DND-41 (cell line): ENCODE results near the gene PGRMC2.

Source experiments
- ATAC-seq: fragments of 200-7000 bp; cut with Tn5 transposase; 3 replicates; pipeline ENCODE4 v1.9.1; 2021; ENCODE audit warnings: low read depth; ENCODE audit not compliant: insufficient read depth
- DNase-seq: peaks from one replicate; pipeline ENCODE4 v3.0.0-alpha.2; 2020
- H2AFZ ChIP-seq: 2 replicates; pipeline ENCODE4 v1.6.0; 2012; ENCODE audit warnings: low read depth, low read length
- H3K27ac ChIP-seq: 2 replicates; pipeline ENCODE4 v1.5.1; 2012; ENCODE audit warnings: low read length, inconsistent platforms
- H3K27me3 ChIP-seq: fragments of 200-600 bp; sonication (generic); 2 replicates; pipeline ENCODE4 v1.6.0; 2012; ENCODE audit warnings: low read length, mild to moderate bottlenecking, inconsistent platforms; ENCODE audit not compliant: insufficient read depth, poor library complexity
- H3K36me3 ChIP-seq: 2 replicates; pipeline ENCODE4 v1.5.1; 2012; ENCODE audit warnings: low read length, inconsistent platforms; ENCODE audit not compliant: insufficient read depth
- H3K4me1 ChIP-seq: 2 replicates; pipeline ENCODE4 v1.5.1; 2012; ENCODE audit warnings: mild to moderate bottlenecking, low read length; ENCODE audit not compliant: insufficient read depth
- H3K4me2 ChIP-seq: 2 replicates; pipeline ENCODE4 v1.6.0; 2012; ENCODE audit warnings: mild to moderate bottlenecking, moderate library complexity, low read length, inconsistent platforms; ENCODE audit not compliant: insufficient read depth
- H3K4me3 ChIP-seq, 2 experiments: fragments of 200-600 bp in 1 of 2; shearing (Covaris generic) in 1 of 2; 2 replicates each; pipeline ENCODE4 v1.5.1; 2012 to 2016; ENCODE audit warnings: inconsistent platforms in 2 of 2, low read length in 2 of 2, mild to moderate bottlenecking in 2 of 2, low read depth in 1 of 2, moderate library complexity in 1 of 2
- H3K79me2 ChIP-seq: 2 replicates; pipeline ENCODE4 v1.6.0; 2012; ENCODE audit warnings: low read length, inconsistent platforms; ENCODE audit not compliant: insufficient read depth
- H3K9ac ChIP-seq: 2 replicates; pipeline ENCODE4 v1.6.0; 2012; ENCODE audit warnings: low read depth, mild to moderate bottlenecking, inconsistent platforms, low read length, moderate library complexity
- H3K9me3 ChIP-seq: 2 replicates; pipeline ENCODE4 v1.5.1; 2012; ENCODE audit warnings: low read length, moderate library complexity, mild to moderate bottlenecking, inconsistent platforms; ENCODE audit not compliant: insufficient read depth, severe bottlenecking
- H4K20me1 ChIP-seq: 2 replicates; pipeline ENCODE4 v1.6.0; 2012; ENCODE audit warnings: low read length; ENCODE audit not compliant: insufficient read depth
- CTCF ChIP-seq: IDR thresholded peaks from 2 replicates; pipeline ENCODE4 v1.5.1; 2012; ENCODE audit warnings: borderline replicate concordance, low read length, moderate library complexity, mild to moderate bottlenecking; ENCODE audit not compliant: poor library complexity, severe bottlenecking; ENCODE audit errors: extremely low read depth
- EZH2 ChIP-seq: IDR thresholded peaks from 3 replicates; pipeline ENCODE4 v1.6.1; 2012; ENCODE audit warnings: borderline replicate concordance, low read depth, mild to moderate bottlenecking, moderate library complexity, low read length, inconsistent platforms; ENCODE audit not compliant: severe bottlenecking

Gene PGRMC2

GRCh38 chr4:128309585-128309984 lies 22.0 kb upstream of the PGRMC2 start:
- H3K4me2 ChIP-seq = no peak overlapping the region

GRCh38 chr4:128308986-128309385 lies 21.4 kb upstream of the PGRMC2 start:
- H3K79me2 ChIP-seq = no peaks in the 10 kb centered on the region
- no peaks in the 10 kb centered on the region for H4K20me1 ChIP-seq
- no peak overlapping the region for H3K4me2 ChIP-seq
- no peak for ATAC-seq
- H3K9ac ChIP-seq = no peak overlapping the region
- H3K4me3 ChIP-seq = no peak overlapping the region
- H3K27ac ChIP-seq = no peak overlapping the region
- no peak for TF ChIP-seq EZH2
- no peak for TF ChIP-seq CTCF
- no peak for DNase-seq
- no peaks in the 10 kb centered on the region for H3K9me3 ChIP-seq
- peaks cover 8% of the 10 kb centered on the region for H3K4me1 ChIP-seq
- H3K27me3 ChIP-seq = no peaks in the 10 kb centered on the region
- no peak overlapping the region for H2AFZ ChIP-seq
- H3K36me3 ChIP-seq = no peaks in the 10 kb centered on the region

More at GRCh38 chr4:128309585-128309984, 22.0 kb upstream of the PGRMC2 start:
- H3K36me3 ChIP-seq = no peaks in the 10 kb centered on the region
- H3K27ac ChIP-seq = no peak overlapping the region
- no peak overlapping the region for H2AFZ ChIP-seq
- H3K9me3 ChIP-seq = no peaks in the 10 kb centered on the region
- no peaks in the 10 kb centered on the region for H3K79me2 ChIP-seq
- H4K20me1 ChIP-seq = no peaks in the 10 kb centered on the region
- ATAC-seq (no peak), DNase-seq (no peak)
- TF ChIP-seq CTCF = no peak
- H3K4me3 ChIP-seq = no peak overlapping the region
- no peak overlapping the region for H3K9ac ChIP-seq
- H3K27me3 ChIP-seq = no peaks in the 10 kb centered on the region
- peaks cover 8% of the 10 kb centered on the region for H3K4me1 ChIP-seq

GRCh38 chr4:128307123-128307571 lies 19.5 kb upstream of the PGRMC2 start:
- DNase-seq (peak; percentile 7), ATAC-seq (peak; percentile 75)
- no peak overlapping the region for H2AFZ ChIP-seq
- no peaks in the 10 kb centered on the region for H4K20me1 ChIP-seq
- H3K36me3 ChIP-seq = no peaks in the 10 kb centered on the region
- no peaks in the 10 kb centered on the region for H3K27me3 ChIP-seq
- TF ChIP-seq EZH2 = no peak
- no peak for TF ChIP-seq CTCF
- no peaks in the 10 kb centered on the region for H3K9me3 ChIP-seq
- H3K4me3 ChIP-seq = no peak overlapping the region
- H3K4me1 ChIP-seq = peaks cover 8% of the 10 kb centered on the region
- no peaks in the 10 kb centered on the region for H3K79me2 ChIP-seq
- H3K9ac ChIP-seq = no peak overlapping the region
- H3K4me2 ChIP-seq = no peak overlapping the region
- H3K27ac ChIP-seq = no peak overlapping the region

GRCh38 chr4:128305942-128306341 lies 18.3 kb upstream of the PGRMC2 start:
- Histone ChIP-seq H3K36me3 (no peaks in the 10 kb centered on the region), H3K9ac (no peak overlapping the region), H3K27ac (no peak overlapping the region), H4K20me1 (no peaks in the 10 kb centered on the region), H3K4me2 (no peak overlapping the region), H3K79me2 (no peaks in the 10 kb centered on the region), H3K27me3 (no peaks in the 10 kb centered on the region), H3K4me3 (no peak overlapping the region), H2AFZ (no peak overlapping the region), H3K9me3 (no peaks in the 10 kb centered on the region), H3K4me1 (peaks cover 8% of the 10 kb centered on the region)
- TF ChIP-seq EZH2 (no peak), CTCF (no peak)
- no peak for ATAC-seq
- DNase-seq = no peak
